Loucy (cell line): ENCODE data around the gene GPALPP1.

Source experiments
- EZH2phosphoT487 ChIP-seq: fragments of 200-600 bp; IDR thresholded peaks from 2 replicates; pipeline ENCODE4 v1.6.1; 2018; ENCODE audit warnings: antibody characterized with exemption, mild to moderate bottlenecking, moderate library complexity, borderline replicate concordance
- TF ChIP-seq, protein P1 (sequence below): fragments of 200-600 bp; sonication (generic); conservative IDR thresholded peaks from 2 replicates; pipeline ENCODE4 v1.5.1; 2014; ENCODE audit warnings: mild to moderate bottlenecking, antibody characterized with exemption, low read length

DNA sequence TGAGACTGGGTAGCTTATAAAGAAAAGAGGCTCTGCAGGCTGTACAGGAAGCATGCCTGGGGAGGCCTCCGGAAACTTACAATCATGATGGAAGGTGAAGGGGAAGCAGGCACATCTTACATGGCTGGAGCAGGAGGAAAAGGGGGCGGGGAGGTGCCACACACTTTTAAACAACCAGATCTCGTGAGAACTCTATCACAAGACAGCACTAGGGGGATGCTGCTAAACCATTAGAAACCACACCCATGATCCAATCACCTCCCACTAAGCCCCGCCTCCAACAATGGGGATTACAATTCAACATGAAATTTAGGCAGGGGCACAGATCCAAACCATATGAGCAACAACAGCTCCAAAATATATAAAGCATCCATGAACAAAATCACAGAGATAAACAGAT lies 84.5 kb downstream of the GPALPP1 start:
- TF ChIP-seq, protein P1, sequence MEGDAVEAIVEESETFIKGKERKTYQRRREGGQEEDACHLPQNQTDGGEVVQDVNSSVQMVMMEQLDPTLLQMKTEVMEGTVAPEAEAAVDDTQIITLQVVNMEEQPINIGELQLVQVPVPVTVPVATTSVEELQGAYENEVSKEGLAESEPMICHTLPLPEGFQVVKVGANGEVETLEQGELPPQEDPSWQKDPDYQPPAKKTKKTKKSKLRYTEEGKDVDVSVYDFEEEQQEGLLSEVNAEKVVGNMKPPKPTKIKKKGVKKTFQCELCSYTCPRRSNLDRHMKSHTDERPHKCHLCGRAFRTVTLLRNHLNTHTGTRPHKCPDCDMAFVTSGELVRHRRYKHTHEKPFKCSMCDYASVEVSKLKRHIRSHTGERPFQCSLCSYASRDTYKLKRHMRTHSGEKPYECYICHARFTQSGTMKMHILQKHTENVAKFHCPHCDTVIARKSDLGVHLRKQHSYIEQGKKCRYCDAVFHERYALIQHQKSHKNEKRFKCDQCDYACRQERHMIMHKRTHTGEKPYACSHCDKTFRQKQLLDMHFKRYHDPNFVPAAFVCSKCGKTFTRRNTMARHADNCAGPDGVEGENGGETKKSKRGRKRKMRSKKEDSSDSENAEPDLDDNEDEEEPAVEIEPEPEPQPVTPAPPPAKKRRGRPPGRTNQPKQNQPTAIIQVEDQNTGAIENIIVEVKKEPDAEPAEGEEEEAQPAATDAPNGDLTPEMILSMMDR = no peak
- TF ChIP-seq EZH2phosphoT487 = no peak
